ENCODE data around the gene HTRA3. TPM values are rescaled to one million over a fixed set of nuclear protein-coding genes. Genes with fewer than 3 reads are reported as not detected.

The HTRA3 gene
- total RNA-seq, 1 donor from 2014 or later: 131 TPM

DNA sequence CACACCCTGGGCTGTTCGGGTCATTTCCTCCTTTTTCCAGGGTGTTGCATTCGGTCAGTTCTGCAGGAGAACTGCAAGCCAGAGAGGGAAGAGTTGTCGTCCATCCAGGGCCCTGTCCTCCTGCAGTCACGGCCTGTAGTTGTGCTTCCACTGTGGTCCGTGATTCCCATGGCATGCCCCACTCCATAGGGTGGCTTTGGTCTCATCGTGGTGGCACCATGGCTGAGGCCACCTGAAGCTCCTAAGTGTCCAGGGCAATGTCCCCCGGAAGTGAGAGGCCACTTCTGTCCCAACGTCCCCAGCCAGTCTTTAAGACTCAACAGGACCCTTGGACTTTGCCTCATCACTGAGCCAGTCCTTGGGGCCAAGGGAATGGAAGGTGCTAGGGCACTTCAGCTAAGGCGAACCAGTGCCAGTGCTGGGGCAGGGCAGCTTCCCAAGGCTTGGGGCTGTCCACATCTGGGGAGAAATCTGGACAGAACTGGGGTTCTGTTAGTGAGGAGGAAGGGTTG, 83.7 kb downstream of the HTRA3 start:
- DNase-seq (ENCODE audit: missing footprints) (no peak), ATAC-seq (no peak)
- intact Hi-C loops (cut with DNase I): no loop called here

- ATAC-seq (no peak), DNase-seq (ENCODE audit: missing footprints) (no peak)
- intact Hi-C loops (cut with DNase I): no loop called here
Observed at GRCh38 chr4:8353912-8354453, 84.4 kb downstream of the HTRA3 start.

- ATAC-seq (no peak), DNase-seq (ENCODE audit: missing footprints) (no peak)
- intact Hi-C loops (cut with DNase I): no loop called here
Observed at GRCh38 chr4:8355306-8355705, 85.8 kb downstream of the HTRA3 start.

GRCh38 chr4:8355864-8356565, 86.5 kb downstream of the HTRA3 start:
- ATAC-seq (no peak), DNase-seq (ENCODE audit: missing footprints) (no peak)
- intact Hi-C loops (cut with DNase I): no loop called here

Other genes with a start within 250 kb of the HTRA3 start
- gene ABLIM2, start 110.9 kb upstream of the HTRA3 start, total RNA-seq: 24.9 TPM
- 11.2 TPM for gene SH3TC1, start 70.5 kb upstream of the HTRA3 start, total RNA-seq
- 25.3 TPM for gene ACOX3, start 171.0 kb downstream of the HTRA3 start, total RNA-seq
- gene TRMT44, start 171.0 kb downstream of the HTRA3 start, total RNA-seq: 9.2 TPM